ENCODE measurements around the gene CKS2.

DNA sequence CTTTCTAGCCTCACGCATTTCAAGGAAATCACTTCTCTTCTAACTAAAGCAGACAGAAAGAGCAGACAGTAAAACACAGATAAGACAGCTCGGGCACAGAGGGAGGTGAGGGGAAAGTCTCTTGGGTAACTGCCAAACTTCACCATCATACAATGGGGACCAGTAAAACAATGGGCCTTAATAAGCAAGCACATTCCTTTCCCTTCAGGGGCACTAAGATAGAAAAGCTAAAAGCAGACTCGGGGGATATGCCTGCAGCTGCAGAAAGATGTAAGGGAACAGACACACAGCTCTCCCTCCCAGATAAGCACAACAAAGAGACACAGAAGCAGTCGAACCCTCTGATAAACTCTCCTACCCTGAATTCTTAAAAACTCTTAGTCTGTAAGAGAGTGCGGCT lies 15.6 kb upstream of the CKS2 start:
- TF ChIP-seq, protein P1, sequence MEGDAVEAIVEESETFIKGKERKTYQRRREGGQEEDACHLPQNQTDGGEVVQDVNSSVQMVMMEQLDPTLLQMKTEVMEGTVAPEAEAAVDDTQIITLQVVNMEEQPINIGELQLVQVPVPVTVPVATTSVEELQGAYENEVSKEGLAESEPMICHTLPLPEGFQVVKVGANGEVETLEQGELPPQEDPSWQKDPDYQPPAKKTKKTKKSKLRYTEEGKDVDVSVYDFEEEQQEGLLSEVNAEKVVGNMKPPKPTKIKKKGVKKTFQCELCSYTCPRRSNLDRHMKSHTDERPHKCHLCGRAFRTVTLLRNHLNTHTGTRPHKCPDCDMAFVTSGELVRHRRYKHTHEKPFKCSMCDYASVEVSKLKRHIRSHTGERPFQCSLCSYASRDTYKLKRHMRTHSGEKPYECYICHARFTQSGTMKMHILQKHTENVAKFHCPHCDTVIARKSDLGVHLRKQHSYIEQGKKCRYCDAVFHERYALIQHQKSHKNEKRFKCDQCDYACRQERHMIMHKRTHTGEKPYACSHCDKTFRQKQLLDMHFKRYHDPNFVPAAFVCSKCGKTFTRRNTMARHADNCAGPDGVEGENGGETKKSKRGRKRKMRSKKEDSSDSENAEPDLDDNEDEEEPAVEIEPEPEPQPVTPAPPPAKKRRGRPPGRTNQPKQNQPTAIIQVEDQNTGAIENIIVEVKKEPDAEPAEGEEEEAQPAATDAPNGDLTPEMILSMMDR (IDR thresholded peaks at IDR 0.05) = no peak
- no peak for TF ChIP-seq POLR2A (IDR thresholded peaks at IDR 0.05)

Data from suprapubic skin (tissue), 3 donors.